HG03460 (cell line): ENCODE results near the gene DCAF12.

Source experiments
- ATAC-seq: cut with Tn5 transposase; IDR thresholded peaks from one replicate; pipeline ENCODE4 v1.9.1; 2021; ENCODE audit not compliant: unreplicated experiment

DCAF12 gene

GRCh38 chr9:34125681-34126206 is 754 bp downstream of the DCAF12 start:
- no peak for ATAC-seq

DNA sequence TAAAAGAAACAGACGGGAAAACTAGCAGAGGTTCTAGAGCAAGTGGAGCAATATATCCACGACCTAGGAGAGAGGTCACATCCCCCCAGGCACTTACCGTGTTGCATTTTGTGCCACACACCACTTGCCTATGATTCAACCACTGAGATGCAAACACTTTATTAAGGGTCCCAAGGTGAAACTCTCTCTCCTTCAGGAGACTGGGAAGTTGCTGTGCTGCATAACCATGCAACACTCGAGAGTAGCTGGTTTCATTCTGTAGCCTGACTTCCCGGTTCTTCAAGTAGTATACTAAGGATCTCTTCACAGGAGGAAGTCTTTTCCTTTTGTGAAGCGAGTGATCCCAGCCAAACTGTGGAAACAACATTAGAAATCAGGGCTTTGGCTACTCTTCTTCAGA is 1.6 kb downstream of the DCAF12 start:
- ATAC-seq, result no peak

- peak; percentile 15 for ATAC-seq
Measured at GRCh38 chr9:34124099-34124498, 2.4 kb downstream of the DCAF12 start.

GRCh38 chr9:34123682-34124081 is 2.8 kb downstream of the DCAF12 start:
- ATAC-seq, result peak; percentile 43

GRCh38 chr9:34121996-34122395 is 4.5 kb downstream of the DCAF12 start:
- no peak for ATAC-seq

DNA sequence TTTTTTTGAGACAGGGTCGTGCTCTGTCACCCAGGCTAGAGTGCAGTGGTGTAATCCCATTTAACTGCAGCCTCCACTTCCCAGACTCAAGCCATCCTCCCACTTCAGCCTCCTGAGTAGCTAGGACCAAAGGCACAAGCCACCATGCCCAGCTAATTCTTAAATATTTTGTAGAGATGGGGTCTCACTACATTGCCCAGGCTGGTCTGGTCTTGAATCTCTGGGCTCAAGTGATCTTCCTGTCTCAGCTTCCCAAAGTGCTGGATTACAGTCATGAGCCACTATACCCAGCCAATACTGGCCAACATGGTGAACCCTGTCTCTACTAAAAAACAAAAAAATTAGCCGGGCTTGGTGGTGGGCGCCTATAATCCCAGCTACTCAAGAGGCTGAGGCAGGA is 6.8 kb downstream of the DCAF12 start:
- no peak for ATAC-seq

DNA sequence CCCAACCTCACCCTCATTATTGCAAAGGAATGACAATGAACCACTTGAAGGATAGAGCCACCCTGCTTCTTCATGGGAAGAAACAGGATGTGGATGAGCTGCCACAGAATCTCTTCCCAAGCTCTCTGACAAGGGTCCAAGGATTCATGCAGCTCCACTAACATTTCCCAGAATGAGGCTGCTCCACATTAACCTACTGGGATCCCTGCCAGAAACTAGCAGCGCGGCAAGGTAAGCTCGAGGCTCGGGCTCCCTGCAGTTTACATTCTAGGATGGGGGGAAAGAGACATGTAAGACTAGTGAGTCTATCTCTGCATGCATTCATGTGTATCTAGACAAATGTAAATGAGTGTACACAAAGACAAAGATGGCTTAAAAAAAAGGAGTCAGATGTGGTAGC is 12.1 kb downstream of the DCAF12 start:
- no peak for ATAC-seq

DNA sequence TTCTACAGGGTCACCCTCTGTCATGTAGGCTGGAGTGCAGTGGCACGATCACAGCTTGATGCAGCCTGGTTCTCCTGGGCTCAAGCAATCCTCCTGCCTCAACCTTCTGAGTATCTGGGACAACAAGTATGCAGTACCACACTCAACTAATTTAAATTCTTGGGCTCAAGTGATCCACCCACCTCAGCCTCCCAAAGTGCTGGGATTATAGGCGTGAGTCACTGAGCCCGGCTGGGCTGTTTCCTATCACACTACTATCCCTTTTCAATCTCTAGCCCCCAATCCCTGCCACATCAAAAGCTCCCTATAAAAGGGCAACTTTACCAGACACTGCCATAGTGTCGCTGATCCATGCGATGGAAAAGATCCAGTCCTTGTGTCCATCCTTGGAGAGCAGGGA is 20.4 kb downstream of the DCAF12 start:
- ATAC-seq, result no peak

- ATAC-seq, result no peak
Measured at GRCh38 chr9:34102796-34103195, 23.7 kb downstream of the DCAF12 start.

DNA sequence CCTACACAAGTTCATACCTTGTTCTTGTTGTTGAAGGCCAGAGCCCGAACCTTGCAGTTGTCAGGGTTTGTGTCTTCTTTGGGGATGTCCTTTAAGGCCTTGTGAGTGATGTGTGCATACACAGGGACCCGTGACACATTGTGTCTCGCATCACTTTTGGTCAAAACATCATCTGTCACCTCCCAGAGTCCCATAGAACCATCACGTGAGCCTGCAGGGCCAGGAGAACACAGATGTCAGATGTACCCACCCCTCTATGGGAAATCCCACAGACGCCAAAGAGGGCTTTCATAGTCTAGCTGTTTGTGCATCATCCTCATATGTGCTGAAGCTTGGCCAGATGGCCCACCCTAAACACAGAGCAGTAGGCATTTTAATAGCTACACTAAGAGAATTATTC is 28.2 kb downstream of the DCAF12 start:
- no peak for ATAC-seq

DNA sequence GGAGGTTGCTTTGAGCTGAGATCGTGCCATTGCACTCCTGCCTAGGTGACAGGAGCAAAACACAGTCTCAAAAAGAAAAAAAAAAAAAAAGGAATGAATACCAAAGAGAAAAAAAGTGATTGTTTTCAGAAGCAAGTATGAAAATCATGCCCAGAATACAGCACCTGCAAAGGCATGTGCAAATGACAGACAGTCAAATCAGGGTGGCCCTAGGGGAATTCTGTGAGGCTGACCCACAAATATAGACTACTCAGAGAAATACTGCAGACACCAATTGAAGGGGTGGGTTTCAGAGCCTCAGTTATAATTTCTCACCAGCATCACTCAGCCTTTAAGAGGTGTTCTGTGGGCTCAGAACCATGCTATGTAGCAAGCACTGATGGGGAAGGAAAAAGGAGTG is 28.6 kb downstream of the DCAF12 start:
- ATAC-seq, result no peak

DNA sequence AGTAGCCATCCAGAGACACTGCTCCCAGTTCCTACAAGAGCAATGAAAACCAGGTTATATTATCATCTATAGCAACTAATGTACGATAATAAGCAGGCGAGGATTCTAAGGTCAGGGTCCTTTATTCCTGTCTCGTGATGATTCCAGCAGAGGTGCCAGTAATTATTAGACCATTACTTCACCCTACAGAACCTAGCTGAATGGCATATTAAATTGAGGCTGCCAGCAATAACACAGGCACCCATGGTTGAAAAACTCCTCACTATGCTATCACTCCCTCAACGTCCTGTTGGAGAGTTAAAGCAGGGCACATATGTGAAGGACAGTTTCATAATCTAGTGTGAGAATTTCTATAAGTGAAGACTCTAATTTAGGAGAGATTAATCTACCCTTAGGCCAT is 29.7 kb downstream of the DCAF12 start:
- no peak for ATAC-seq

- ATAC-seq, result no peak
Measured at GRCh38 chr9:34093578-34093977, 32.9 kb downstream of the DCAF12 start.

- no peak for ATAC-seq
Measured at GRCh38 chr9:34089311-34089710, 37.2 kb downstream of the DCAF12 start.

GRCh38 chr9:34087370-34087769 is 39.1 kb downstream of the DCAF12 start:
- ATAC-seq, result no peak

DNA sequence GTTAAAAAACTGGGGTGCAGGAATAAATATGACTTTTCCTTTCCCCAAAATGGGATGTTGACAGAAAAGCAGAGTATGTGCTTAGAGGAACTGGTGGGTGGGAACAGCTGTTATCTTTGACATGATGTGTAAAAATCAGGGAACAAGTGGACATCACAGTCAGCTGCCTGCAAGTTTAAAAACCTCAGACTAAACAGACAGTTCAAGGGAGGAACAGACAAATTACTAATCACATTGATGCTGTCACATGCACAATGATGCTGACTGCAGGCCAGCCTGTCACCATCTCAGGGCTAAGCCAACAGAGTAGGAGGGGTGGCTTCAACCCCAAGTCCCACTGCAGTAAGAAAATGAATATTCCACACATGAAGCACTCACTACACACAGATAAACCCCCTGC is 39.6 kb downstream of the DCAF12 start:
- no peak for ATAC-seq

DNA sequence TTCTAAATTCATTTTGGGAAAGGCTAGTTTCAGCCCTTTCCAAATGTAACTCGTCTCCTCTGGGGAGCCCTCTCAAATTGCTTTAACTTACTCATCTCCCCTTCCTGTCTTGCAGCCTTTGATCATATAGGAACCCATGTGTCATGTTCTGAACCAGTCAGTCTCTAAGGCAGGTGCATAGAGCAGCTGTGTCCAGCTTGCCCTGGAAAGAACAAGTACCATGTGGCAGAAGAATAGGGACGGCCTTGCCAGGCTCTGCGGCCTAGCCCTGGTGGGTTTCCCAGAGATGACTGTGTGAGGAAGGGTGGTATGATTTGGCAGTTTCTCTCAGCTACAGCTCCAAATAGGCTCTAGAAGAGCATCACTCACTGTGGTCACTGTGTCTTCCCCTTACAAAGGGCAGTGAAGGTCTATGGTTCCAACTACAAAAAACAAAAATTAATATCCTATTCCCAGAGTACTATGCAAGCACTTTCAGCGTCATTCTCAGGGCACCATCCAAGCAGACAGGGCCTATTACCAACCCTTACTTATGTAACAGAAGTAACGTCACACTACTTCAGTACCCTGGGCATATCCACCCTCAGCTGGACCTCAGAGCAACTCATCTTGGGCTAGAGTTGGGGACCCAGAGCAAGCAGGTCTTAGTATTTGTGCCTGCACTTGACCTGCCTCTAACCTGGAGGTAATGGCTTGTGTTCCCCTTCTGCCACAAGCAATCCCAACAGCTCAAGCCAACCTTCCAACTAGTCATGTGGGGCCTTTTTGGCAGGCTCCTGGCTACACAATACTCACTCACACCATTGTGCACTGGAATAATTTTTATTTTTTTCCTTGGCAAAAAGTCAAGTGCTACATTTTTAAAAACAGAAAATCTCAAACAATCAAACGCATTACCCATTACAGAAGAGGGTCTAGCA is 40.7 kb downstream of the DCAF12 start:
- no peak for ATAC-seq

GRCh38 chr9:34084562-34084961 is 41.9 kb downstream of the DCAF12 start:
- ATAC-seq, result no peak

GRCh38 chr9:34079181-34079580 is 47.3 kb downstream of the DCAF12 start:
- ATAC-seq, result no peak

GRCh38 chr9:34072868-34073590 is 53.5 kb downstream of the DCAF12 start:
- ATAC-seq, result no peak

DNA sequence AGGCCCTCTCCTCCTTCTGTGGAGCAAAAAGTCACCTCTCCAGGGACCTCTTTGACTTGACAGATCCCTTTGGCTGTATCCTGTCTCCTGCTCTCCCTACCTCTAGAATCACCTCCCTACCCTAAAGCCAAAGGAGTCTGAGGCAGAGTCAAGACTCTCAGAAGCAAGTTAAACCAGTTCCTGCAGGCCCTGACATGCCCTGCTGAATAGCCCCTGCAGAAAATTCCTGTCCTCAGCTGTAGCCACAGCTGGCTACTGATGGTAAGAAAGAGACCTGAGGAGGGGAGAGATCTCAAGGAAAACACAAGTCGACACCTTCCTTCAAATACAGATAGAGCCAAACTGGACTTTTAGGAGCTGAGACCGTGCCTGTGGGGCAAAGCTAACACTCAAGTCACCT is 54.1 kb downstream of the DCAF12 start:
- no peak for ATAC-seq
